Activated T-helper 2 cell treated with anti-CD3 and anti-CD28 coated beads, Interferon-gamma antibody, Interleukin-2, Interleukin-4, amounts not matched to agents 10 μg/mL and 5 μg/mL and 100 μg/mL, durations not matched to agents 14 hours and 24 hours and 36 hours (primary cell): ENCODE data around the gene COG5. TPM values are rescaled to one million over a fixed set of nuclear protein-coding genes. Genes with fewer than 3 reads are reported as not detected.
"Not testable (repeated sequence)": the region's sequence is repeated elsewhere in the genome, so short reads cannot be mapped to it uniquely, and the experiment has no call there.

Experiments used
- DNase-seq: peaks from one replicate; pipeline ENCODE4 v3.0.0; 2021; ENCODE audit warnings: low spot score
- H3K27ac Mint-ChIP-seq: one replicate; pipeline ENCODE4 v1.8.0; 2021; ENCODE audit warnings: mixed read lengths
- H3K27me3 Mint-ChIP-seq: one replicate; pipeline ENCODE4 v1.8.0; 2021; ENCODE audit warnings: low read depth, mixed read lengths
- H3K36me3 Mint-ChIP-seq: one replicate; pipeline ENCODE4 v1.8.0; 2021; ENCODE audit warnings: low read depth, mixed read lengths
- H3K4me1 Mint-ChIP-seq: one replicate; pipeline ENCODE4 v1.8.0; 2021; ENCODE audit warnings: low read depth, mixed read lengths
- H3K4me3 Mint-ChIP-seq: one replicate; pipeline ENCODE4 v1.8.0; 2021; ENCODE audit warnings: low read depth, mild to moderate bottlenecking, moderate library complexity, mixed read lengths
- H3K9me3 Mint-ChIP-seq: one replicate; pipeline ENCODE4 v1.8.0; 2021; ENCODE audit warnings: mixed read lengths
- intact Hi-C: fragments of 100-400 bp; cut with micrococcal nuclease; formaldehyde crosslinking; loops from one replicate; pipeline ENCODE4 v1.15.1; 2023
- total RNA-seq: library from RNA; stranded (reverse); gene quantifications from 2 replicates; pipeline ENCODE4 v1.2.3, GENCODE V29; 2022

Gene COG5
- total RNA-seq, 1 donor from 2014 or later: 35.2 TPM

DNA sequence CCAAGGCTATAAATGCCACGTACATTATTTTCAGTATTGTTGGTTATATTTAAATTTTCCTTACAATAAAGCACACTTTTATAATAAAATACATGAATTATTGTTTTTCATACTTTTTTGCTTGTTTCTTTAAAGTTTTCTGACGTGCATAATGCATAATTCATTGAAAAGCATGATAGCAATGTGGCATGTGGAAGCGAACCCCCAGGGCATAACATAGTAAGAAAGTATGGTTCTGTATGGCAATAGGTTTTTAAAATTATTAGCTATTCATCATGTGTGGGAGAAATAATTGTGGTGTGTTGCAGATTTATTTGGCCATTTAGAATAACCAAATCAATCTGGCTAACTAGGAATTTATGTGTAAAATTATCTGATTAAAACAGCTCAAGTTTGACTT, 402.3 kb downstream of the COG5 start:
- Mint-ChIP-seq H3K27me3 (peaks cover 24% of the 10 kb centered on the region), H3K9me3 (no peaks in the 10 kb centered on the region), H3K4me3 (no peak overlapping the region), H3K27ac (no peak overlapping the region), H3K4me1 (peaks cover 4% of the 10 kb centered on the region), H3K36me3 (no peaks in the 10 kb centered on the region)
- DNase-seq: no peak
- intact Hi-C loops: loop anchor here (10.0 kb wide), 1 partner anchor 713 kb away; no protein-coding TSS in a partner anchor

DNA sequence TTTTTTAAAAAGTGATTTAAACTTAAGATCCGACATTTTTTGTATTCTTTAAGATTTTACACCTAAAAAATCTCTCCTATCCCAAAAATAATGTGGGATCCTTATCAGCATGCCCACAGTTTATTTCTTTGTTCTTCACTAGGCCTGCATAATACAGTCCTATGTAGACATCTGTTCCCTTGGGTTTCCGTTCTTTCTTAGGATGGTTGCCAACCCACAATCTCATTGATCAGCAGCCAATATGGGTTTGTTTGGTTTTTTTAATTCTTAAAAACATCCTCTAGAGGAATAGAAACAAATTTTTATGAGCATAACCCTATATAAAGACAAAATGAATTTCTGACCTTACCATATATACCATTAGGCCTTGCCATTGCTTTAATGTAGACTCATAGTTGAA, 403.3 kb downstream of the COG5 start:
- H3K27me3 Mint-ChIP-seq: peaks cover 19% of the 10 kb centered on the region
- intact Hi-C loops: loop anchor here (10.0 kb wide), 1 partner anchor 714 kb away; no protein-coding TSS in a partner anchor
- no peaks in the 10 kb centered on the region for H3K4me1 Mint-ChIP-seq
- no peak overlapping the region for H3K4me3 Mint-ChIP-seq
- H3K9me3 Mint-ChIP-seq: no peaks in the 10 kb centered on the region
- H3K27ac Mint-ChIP-seq: no peak overlapping the region
- DNase-seq: no peak
- H3K36me3 Mint-ChIP-seq: no peaks in the 10 kb centered on the region

DNA sequence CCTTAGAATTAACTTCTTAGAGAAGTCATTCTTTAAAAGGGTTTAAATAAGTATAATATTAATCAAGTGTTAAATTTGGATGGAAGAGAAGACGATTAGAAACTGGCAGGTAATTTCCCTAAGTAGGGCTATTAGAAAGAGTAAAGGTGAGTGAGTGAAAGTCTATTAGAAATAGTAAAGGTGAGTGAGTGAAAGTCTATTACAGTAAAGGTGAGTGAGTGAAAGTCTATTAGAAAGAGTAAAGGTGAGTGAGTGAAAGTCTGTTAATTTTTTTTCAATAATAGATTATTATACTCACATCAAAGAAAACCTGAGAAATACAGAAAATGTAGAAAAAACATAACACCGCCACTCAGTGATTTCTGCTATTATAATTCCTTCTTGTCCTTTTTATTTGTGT, 405.7 kb downstream of the COG5 start:
- no peak overlapping the region for H3K4me3 Mint-ChIP-seq
- no peaks in the 10 kb centered on the region for H3K36me3 Mint-ChIP-seq
- peaks cover 14% of the 10 kb centered on the region for H3K27me3 Mint-ChIP-seq
- H3K9me3 Mint-ChIP-seq: no peaks in the 10 kb centered on the region
- DNase-seq: no peak
- H3K4me1 Mint-ChIP-seq: no peaks in the 10 kb centered on the region
- intact Hi-C loops: no loop called here
- H3K27ac Mint-ChIP-seq: no peak overlapping the region

DNA sequence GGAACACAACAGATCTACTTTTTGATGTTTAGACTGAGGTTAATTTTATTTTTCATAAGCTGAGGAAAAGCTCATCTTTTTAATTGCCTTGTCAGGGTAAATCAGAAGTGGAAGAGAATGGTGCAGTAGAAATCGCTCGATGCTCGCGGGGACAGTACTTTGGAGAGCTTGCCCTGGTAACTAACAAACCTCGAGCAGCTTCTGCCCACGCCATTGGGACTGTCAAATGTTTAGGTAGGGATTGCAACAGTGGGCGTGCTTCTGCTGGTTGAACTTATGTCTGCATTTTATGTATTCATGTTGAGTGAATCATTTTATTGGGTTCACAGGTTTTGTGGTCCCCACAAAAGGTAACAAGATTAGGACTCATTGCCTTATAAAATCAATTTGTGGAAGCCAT, 406.6 kb downstream of the COG5 start:
- Mint-ChIP-seq H3K9me3 (no peaks in the 10 kb centered on the region), H3K4me1 (no peaks in the 10 kb centered on the region), H3K4me3 (no peak overlapping the region), H3K27ac (no peak overlapping the region), H3K36me3 (no peaks in the 10 kb centered on the region), H3K27me3 (peaks cover 17% of the 10 kb centered on the region)
- no peak for DNase-seq
- intact Hi-C loops: no loop called here

DNA sequence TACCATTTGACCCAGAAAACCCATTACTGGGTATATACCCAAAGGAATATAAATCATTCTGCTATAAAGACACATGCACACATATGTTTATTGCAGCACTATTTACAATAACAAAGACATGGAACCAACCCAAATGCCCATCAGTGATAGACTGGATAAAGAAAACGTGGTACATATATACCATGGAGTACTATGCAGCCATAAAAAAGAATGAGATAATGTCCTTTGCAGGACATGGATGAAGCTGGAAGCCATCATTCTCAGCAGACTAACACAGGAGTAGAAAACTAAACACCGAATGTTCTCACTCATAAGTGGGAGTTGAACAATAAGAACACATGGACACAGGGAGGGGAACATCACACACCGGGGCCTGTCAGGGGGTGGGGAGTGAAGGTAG, 408.0 kb downstream of the COG5 start:
- peaks cover 17% of the 10 kb centered on the region for H3K27me3 Mint-ChIP-seq
- H3K27ac Mint-ChIP-seq, H3K4me1 Mint-ChIP-seq, H3K9me3 Mint-ChIP-seq, intact Hi-C loops, H3K4me3 Mint-ChIP-seq, DNase-seq, H3K36me3 Mint-ChIP-seq: not testable (repeated sequence)

DNA sequence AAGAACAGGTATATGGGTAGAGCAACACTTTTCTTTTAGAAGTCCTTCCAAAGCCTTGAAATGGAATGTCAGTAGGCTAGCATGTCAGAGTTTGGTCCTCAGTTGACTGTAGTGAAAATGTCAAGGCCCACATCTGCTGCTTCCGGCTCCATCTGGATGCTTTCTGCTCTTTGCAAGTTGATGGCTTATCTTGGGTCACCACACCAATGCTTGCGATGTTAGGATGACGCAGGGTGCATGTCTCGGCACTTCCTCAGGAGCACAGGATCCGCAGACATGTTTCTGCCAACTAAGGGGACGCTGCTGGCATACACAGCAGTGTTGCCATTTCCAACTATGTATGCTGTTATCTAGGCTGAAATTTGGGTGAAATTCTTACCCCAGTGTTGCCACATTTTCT, 408.9 kb downstream of the COG5 start:
- Mint-ChIP-seq H3K9me3 (no peaks in the 10 kb centered on the region), H3K4me1 (no peaks in the 10 kb centered on the region), H3K4me3 (no peak overlapping the region), H3K36me3 (no peaks in the 10 kb centered on the region), H3K27me3 (peaks cover 17% of the 10 kb centered on the region), H3K27ac (no peak overlapping the region)
- DNase-seq: no peak
- intact Hi-C loops: no loop called here

DNA sequence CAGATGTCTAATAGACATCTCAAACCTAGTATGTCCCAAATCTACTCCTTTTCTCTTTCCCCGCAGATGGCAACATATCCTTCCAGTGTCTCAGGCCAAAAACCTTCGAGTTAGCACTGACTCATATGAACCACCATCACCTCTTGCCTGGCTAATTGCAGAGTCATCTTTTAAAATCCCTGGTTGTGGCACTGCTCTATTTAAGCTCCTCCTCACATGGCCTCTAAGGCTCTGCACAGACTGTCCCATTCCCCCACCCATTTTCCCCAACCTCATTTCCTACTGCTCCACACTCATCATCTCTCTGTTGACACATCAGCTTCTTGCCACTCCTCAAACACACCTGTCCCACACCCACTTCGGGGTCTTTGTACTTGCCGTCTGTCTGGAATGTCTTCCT, 411.7 kb downstream of the COG5 start:
- Mint-ChIP-seq H3K9me3 (no peaks in the 10 kb centered on the region), H3K27me3 (peaks cover 15% of the 10 kb centered on the region), H3K36me3 (no peaks in the 10 kb centered on the region), H3K27ac (no peak overlapping the region), H3K4me1 (no peaks in the 10 kb centered on the region), H3K4me3 (no peak overlapping the region)
- no peak for DNase-seq
- intact Hi-C loops: no loop called here

Other genes with a start within 250 kb of the COG5 start
- not detected in 2 replicates for gene GPR22, start 93.9 kb downstream of the COG5 start, total RNA-seq
- 10.8 and 12.8 TPM in 2 replicates for gene DUS4L, start 51 bp upstream of the COG5 start, total RNA-seq
- gene BCAP29, start 16.3 kb upstream of the COG5 start, total RNA-seq: 46.6 and 52.0 TPM in 2 replicates
- gene SLC26A4, start 96.9 kb upstream of the COG5 start, total RNA-seq: 3.6 and 3.9 TPM in 2 replicates
- gene CBLL1, start 180.2 kb upstream of the COG5 start, total RNA-seq: 39.1 and 43.7 TPM in 2 replicates
- gene SLC26A3, start 239.3 kb upstream of the COG5 start, total RNA-seq: not detected in 2 replicates